Spleen (tissue), 11 donors: ENCODE results near the gene ADGRD1. TPM values are rescaled to one million over a fixed set of nuclear protein-coding genes. Genes with fewer than 3 reads are reported as not detected.

Experiments
- DNase-seq: peaks from one replicate; pipeline ENCODE4 v3.0.0-alpha.2; 2020
- H3K27ac ChIP-seq, 8 donors: fragments of 200-600 bp; sonication (generic) in 7 of 8; 1 replicate in 4 of 8; 2 replicates in 4 of 8; pipeline versions ENCODE4 v1.5.0 to v1.8.0; 2016 to 2021; ENCODE audit warnings: inconsistent platforms in 4 of 8, mild to moderate bottlenecking in 4 of 8, moderate library complexity in 1 of 8
- H3K27me3 ChIP-seq, 7 donors: fragments of 200-600 bp; sonication (generic) in 6 of 7; replicated peaks in 1 of 7; 1 replicate in 4 of 7; 2 replicates in 3 of 7; pipeline versions ENCODE4 v1.5.0 to v1.8.0; 2016 to 2021; ENCODE audit warnings: inconsistent platforms in 3 of 7, mild to moderate bottlenecking in 1 of 7
- H3K36me3 ChIP-seq, 6 donors: fragments of 200-600 bp; sonication (generic) in 5 of 6; 1 replicate in 4 of 6; 2 replicates in 2 of 6; pipeline versions ENCODE4 v1.5.0 to v1.8.0; 2016 to 2021; ENCODE audit warnings: inconsistent platforms in 2 of 6
- H3K4me1 ChIP-seq, 6 donors: fragments of 200-600 bp; sonication (generic) in 5 of 6; 1 replicate in 3 of 6; 2 replicates in 3 of 6; pipeline versions ENCODE4 v1.5.0 to v1.8.0; 2016 to 2021; ENCODE audit warnings: inconsistent platforms in 3 of 6
- H3K4me3 ChIP-seq, 8 donors: fragments of 200-600 bp; sonication (generic) in 7 of 8; 1 replicate in 4 of 8; 2 replicates in 4 of 8; pipeline versions ENCODE4 v1.5.0 to v1.8.0; 2016 to 2021; ENCODE audit warnings: inconsistent platforms in 4 of 8, mild to moderate bottlenecking in 4 of 8, moderate library complexity in 2 of 8
- H3K9me3 ChIP-seq, 8 donors: fragments of 200-600 bp; sonication (generic) in 7 of 8; 1 replicate in 4 of 8; 2 replicates in 4 of 8; pipeline versions ENCODE4 v1.5.0 to v1.8.0; 2016 to 2021; ENCODE audit warnings: inconsistent platforms in 4 of 8
- POLR2A ChIP-seq, 3 donors: fragments of 450-650 bp; IDR thresholded peaks; one replicate each; pipeline ENCODE4 v1.5.1; 2017; ENCODE audit warnings: antibody characterized with exemption in 3 of 3, mild to moderate bottlenecking in 1 of 3
- POLR2AphosphoS5 ChIP-seq, 3 donors: sonication (generic); formaldehyde crosslinking; IDR thresholded peaks; one replicate each; pipeline ENCODE4 v1.5.1; 2017; ENCODE audit warnings: antibody characterized with exemption in 3 of 3
- WGBS, 5 donors: extraction: QIAGEN DNeasy Blood & Tissue Kit in 3 of 5; methylation state at CpG; one replicate each; pipeline versions ENCODE4 v1.1.5 to v1.1.7; 2013 to 2018; 5-methylcytosine and 5-hydroxymethylcytosine counted together
- intact Hi-C: fragments of 100-400 bp; cut with DNase I; formaldehyde crosslinking; loops from one replicate; pipeline ENCODE4 v1.15.0; 2023; ENCODE audit warnings: low total_unique reads
- polyA plus RNA-seq, 3 donors: library from polyadenylated mRNA; stranded (reverse); fragments of 200-250 nt; gene quantifications; one replicate each; pipeline ENCODE4 v1.2.1, GENCODE V29; 2013
- total RNA-seq, 7 donors: library from RNA; depleted of rRNA in 3 of 7; stranded (reverse); fragments of >200 nt in 3 of 7; fragmentation: NEBNext Ultra II Directional in 4 of 7; extraction: Animal tissue kit (Norgen Biotek cat#: 25700) in 4 of 7; gene quantifications; one replicate each; pipeline versions ENCODE4 v1.1.0 to v1.2.1, GENCODE V29; 2016 to 2021
- TF ChIP-seq, protein P1 (sequence below), 11 experiments: fragments of 200-600 bp in 7 of 11; fragments of 450-650 bp in 4 of 11; sonication (generic) in 4 of 11; IDR thresholded peaks in 8 of 11; conservative IDR thresholded peaks in 3 of 11; 1 replicate in 7 of 11; 2 replicates in 4 of 11; pipeline versions ENCODE4 v1.4.0 to v1.8.0; 2016 to 2021; ENCODE audit warnings: antibody characterized with exemption in 11 of 11, inconsistent platforms in 4 of 11, mild to moderate bottlenecking in 1 of 11
- donor health status: healthy with polysubstance abuse.
- donor health status: DM: no; HTN: no; CAD: no; lungs with moderate emphysema.
- donor health status: DM: no; HTN: no; CAD: no.
- donor health status: Bipolar disorder and iron deficiency.
- donor health status: healthy.
- donor health status: DM: no; HTN: no; CAD: no.
- donor health status: DM: yes; HTN: yes; CAD: no.

Gene ADGRD1
- total and polyA plus RNA-seq, 10 donors = 0.89 to 9.7 (median 4.8) TPM

DNA sequence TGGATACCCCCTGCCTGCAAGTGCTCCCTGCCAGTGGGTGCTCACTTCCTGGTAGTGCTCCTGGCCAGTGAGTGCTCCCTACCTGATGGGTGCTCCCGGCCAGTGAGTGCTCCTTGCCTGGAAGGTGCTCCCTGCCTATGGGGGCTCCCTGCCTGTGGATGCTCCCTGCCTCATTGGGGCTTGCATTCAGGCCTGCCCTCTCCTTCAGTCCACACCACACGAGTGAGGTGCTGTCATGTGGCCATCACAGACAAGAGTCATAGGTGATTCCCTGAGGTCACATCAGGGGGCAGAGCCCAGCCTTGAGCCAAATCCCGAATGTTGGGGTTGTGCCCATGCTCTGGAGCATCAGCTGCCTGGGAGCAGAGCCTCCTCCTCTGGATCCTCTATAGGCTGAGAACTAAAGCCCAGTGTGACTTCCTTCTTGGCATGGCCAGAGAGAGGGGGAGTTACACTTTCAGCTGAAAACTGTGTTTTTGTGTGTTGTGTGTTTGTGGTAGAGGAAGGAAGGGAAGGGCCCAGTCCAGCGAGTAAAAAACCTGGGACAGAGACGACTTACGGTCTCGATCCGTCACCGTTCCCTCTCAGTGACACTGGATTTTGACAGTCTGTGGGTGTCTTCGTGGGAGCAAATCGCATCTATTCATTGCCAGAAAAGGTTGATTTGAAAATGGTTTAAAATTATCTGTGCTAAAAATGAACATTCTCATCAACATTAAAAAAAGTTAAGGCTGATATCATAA is 136.0 kb downstream of the ADGRD1 start:
- Histone ChIP-seq H3K4me1 (peaks cover 0 to 16% (median 9%) of the 10 kb centered on the region in 6 donors), H3K27ac (no peak overlapping the region), H3K27me3 (peaks cover 0 to 21% (median 0%) of the 10 kb centered on the region in 7 donors), H3K9me3 (no peaks in the 10 kb centered on the region), H3K4me3 (no peak overlapping the region), H3K36me3 (no peaks in the 10 kb centered on the region)
- peak; percentile 59 for DNase-seq
- intact Hi-C loops = no loop called here
- TF ChIP-seq POLR2AphosphoS5 (IDR thresholded peaks at IDR 0.05) = no peak
- no peak for TF ChIP-seq POLR2A (IDR thresholded peaks at IDR 0.05)
- 63 to 75% (median 65%) methylated on average over 10 to 11 of the region's 11 CpGs for WGBS, 5 donors

DNA sequence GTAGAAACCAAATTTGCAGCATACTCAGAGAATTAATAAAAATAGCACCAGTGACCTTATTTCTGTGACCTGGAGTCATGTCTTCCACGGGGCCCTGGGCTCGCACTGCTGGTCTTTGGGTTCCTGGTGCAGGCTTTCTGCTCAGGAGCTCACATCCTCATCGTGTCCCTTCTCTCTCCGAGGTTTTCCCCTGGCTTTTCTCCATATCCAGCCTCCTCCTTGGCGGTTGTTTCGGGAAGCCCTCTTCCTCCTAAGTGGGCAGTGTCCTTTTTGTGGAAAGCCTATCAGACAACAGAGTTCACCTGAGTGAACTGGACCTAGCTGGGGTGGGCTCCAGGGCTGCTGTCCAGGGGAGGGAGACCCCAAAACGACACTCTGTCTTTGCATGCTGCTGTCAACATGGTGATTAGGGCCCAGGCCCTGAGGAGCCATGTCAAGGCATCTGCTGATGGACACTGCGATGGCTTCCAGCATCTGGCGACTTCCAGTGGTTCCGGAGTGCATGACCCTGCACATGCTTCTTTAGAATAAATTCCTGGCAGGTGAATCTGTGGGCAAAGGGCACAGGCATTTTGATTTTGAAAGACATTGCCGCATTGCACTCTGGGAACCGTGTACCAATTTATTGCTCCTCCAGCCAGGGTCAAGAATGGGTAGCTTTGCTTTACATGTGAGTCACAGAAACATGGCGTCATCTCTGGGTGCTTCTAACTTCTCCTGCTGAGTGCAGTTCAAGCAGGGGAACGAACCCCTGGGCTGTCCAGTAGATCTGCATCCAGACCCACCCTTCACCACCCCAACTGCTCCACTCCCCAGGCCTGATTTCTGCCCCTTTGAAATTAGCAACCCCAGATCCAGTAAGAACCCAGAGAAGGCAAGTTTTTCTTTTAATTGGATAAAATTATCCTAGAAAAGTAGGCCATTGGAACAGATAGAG is 136.8 kb downstream of the ADGRD1 start:
- peak; percentile 44 for DNase-seq
- TF ChIP-seq POLR2AphosphoS5 (IDR thresholded peaks at IDR 0.05) = no peak
- TF ChIP-seq POLR2A (IDR thresholded peaks at IDR 0.05) = no peak
- TF ChIP-seq, protein P1, sequence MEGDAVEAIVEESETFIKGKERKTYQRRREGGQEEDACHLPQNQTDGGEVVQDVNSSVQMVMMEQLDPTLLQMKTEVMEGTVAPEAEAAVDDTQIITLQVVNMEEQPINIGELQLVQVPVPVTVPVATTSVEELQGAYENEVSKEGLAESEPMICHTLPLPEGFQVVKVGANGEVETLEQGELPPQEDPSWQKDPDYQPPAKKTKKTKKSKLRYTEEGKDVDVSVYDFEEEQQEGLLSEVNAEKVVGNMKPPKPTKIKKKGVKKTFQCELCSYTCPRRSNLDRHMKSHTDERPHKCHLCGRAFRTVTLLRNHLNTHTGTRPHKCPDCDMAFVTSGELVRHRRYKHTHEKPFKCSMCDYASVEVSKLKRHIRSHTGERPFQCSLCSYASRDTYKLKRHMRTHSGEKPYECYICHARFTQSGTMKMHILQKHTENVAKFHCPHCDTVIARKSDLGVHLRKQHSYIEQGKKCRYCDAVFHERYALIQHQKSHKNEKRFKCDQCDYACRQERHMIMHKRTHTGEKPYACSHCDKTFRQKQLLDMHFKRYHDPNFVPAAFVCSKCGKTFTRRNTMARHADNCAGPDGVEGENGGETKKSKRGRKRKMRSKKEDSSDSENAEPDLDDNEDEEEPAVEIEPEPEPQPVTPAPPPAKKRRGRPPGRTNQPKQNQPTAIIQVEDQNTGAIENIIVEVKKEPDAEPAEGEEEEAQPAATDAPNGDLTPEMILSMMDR (IDR thresholded peaks at IDR 0.05 in 8 of 11, conservative IDR thresholded peaks at IDR 0.05 in 3 of 11) = no peak
- Histone ChIP-seq H3K27me3 (peaks cover 0 to 28% (median 0%) of the 10 kb centered on the region in 7 donors), H3K27ac (no peak overlapping the region), H3K4me1 (peaks cover 0 to 16% (median 9%) of the 10 kb centered on the region in 6 donors), H3K36me3 (no peaks in the 10 kb centered on the region), H3K4me3 (no peak overlapping the region), H3K9me3 (no peaks in the 10 kb centered on the region)
- intact Hi-C loops = no loop called here
- 81 to 88% (median 85%) methylated on average over 11 to 14 of the region's 14 CpGs for WGBS, 5 donors

DNA sequence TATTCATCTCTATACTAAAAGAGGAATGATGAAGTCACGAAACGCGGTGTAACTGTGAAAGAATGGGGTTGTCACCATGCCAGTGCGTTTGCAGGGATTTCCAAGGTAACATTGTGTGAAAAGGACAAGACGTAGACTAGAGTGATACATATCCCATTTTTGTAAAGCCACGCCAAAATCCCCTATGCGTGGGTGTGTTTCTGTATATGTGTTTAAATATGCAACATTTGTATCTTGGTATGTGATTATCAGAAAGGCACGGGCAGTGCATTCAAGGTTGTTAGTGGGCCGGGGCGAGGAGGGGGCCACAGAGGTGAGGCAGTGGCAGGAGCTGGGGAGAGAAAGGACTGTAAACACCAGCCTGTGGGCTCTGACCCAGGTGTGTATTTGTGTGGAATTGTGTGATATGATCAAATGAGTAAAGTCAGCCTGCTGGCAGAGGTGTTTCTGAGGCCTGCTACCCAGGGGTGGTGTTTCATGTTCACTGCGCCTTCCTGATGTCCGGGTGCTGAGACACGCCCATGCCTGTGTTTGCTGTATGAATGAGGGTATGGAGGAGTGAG is 137.8 kb downstream of the ADGRD1 start:
- Histone ChIP-seq H3K4me1 (peaks cover 0 to 16% (median 9%) of the 10 kb centered on the region in 6 donors), H3K36me3 (no peaks in the 10 kb centered on the region), H3K9me3 (no peaks in the 10 kb centered on the region), H3K4me3 (no peak overlapping the region), H3K27me3 (peaks cover 0 to 31% (median 0%) of the 10 kb centered on the region in 7 donors), H3K27ac (no peak overlapping the region)
- 64 to 79% (median 69%) methylated on average over 12 to 13 of the region's 13 CpGs for WGBS, 5 donors
- intact Hi-C loops = no loop called here
- no peak for DNase-seq
- no peak for TF ChIP-seq POLR2AphosphoS5 (IDR thresholded peaks at IDR 0.05)
- TF ChIP-seq, protein P1 (IDR thresholded peaks at IDR 0.05 in 8 of 11, conservative IDR thresholded peaks at IDR 0.05 in 3 of 11) = no peak
- TF ChIP-seq POLR2A (IDR thresholded peaks at IDR 0.05) = no peak

DNA sequence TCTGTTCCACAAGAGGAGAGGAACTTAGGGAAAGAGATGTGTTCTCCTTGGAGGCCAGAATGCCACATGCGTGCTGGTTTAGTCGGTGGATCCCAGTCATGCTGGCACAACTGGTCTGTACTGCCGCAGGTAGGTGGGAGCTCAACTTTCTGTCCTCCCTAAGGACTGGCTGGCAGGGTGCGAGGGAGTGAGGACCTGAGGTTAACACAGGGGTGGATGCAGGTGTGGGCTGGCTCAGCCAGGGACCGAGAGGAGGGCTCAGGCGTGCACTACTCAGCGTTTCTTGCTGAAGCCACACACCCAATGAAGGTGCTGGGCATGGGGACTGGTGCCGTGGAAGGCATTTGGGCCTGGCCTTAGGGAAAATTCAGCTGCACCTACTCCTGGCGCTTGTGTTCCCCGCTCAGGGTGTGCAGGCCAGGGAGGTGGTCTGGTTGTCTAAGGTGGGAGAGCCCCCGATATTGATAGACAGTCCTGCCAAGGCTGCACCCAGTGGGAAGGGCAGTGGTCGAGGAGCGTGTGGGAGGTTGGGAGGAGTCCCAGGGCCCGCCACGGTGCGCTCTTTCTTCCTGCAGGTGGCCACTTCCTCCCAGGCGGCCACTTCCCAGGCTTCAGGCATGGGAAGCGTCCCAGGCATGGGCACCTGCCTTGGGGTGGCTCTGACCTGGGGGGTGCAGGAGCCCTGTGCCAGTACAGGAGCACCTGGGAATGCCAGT is 138.4 kb downstream of the ADGRD1 start:
- Histone ChIP-seq H3K4me3 (no peak overlapping the region), H3K27ac (no peak overlapping the region), H3K9me3 (no peaks in the 10 kb centered on the region), H3K4me1 (peaks cover 0 to 16% (median 9%) of the 10 kb centered on the region in 6 donors), H3K27me3 (peaks cover 0 to 35% (median 0%) of the 10 kb centered on the region in 7 donors), H3K36me3 (no peaks in the 10 kb centered on the region)
- intact Hi-C loops = no loop called here
- TF ChIP-seq POLR2AphosphoS5 (IDR thresholded peaks at IDR 0.05) = no peak
- TF ChIP-seq, protein P1 (IDR thresholded peaks at IDR 0.05 in 8 of 11, conservative IDR thresholded peaks at IDR 0.05 in 3 of 11) = no peak
- TF ChIP-seq POLR2A (IDR thresholded peaks at IDR 0.05) = no peak
- DNase-seq = peak; percentile 67
- WGBS, 5 donors = 67 to 76% (median 70%) methylated on average over 14 to 18 of the region's 18 CpGs
